NCI-H82 (cell line): ENCODE results near the gene TMPRSS11A.
A peak's percentile ranks its signal among the peaks of the same experiment; 100 is the strongest.

Experiments
- DNase-seq: peaks from one replicate; lab custom pipeline; 2025; lab: John Stamatoyannopoulos, UW

TMPRSS11A gene

GRCh38 chr4:67871867-67872266 lies 91.4 kb downstream of the TMPRSS11A start:
- peak; percentile 51 for DNase-seq

- DNase-seq, result no peak
Observed at GRCh38 chr4:67869580-67870190, 93.6 kb downstream of the TMPRSS11A start.

GRCh38 chr4:67861513-67861912 lies 101.8 kb downstream of the TMPRSS11A start:
- no peak for DNase-seq
